Measurements from ENCODE around the gene SGMS1. TPM values are rescaled to one million over a fixed set of nuclear protein-coding genes. Genes with fewer than 3 reads are reported as not detected.

The SGMS1 gene
- total RNA-seq, 4 donors from 2014 or later: 153 to 235 (median 186) TPM

DNA sequence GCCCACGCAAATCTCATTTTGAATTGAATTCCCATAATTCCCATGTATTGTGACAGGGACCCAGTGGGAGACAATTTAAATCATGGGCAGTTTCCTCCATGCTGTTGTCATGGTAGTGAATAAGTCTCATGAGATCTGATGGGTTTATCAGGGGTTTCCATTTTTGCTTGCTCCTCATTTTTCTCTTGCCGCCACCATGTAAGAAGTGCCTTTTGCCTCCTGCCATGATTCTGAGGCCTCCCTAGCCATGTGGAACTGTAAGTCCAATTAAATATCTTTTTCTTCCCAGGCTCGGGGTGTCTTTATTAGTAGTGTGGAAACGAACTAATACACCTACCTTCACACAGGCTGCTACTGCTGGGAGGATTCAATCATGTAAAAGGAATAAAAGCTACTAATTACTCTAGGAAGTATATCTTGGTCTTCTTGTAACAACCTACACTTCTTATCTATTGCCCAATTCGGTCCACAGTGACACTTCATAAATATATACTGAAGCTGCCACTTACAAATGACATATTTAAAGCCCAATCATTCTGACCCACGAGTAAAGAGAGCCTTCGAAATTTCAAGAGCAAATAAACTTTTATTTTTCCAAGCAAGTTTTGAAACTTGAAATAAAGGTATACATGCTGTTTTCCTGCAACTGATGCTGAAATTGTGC, 272.1 kb downstream of the SGMS1 start:
- TF ChIP-seq, protein P1, sequence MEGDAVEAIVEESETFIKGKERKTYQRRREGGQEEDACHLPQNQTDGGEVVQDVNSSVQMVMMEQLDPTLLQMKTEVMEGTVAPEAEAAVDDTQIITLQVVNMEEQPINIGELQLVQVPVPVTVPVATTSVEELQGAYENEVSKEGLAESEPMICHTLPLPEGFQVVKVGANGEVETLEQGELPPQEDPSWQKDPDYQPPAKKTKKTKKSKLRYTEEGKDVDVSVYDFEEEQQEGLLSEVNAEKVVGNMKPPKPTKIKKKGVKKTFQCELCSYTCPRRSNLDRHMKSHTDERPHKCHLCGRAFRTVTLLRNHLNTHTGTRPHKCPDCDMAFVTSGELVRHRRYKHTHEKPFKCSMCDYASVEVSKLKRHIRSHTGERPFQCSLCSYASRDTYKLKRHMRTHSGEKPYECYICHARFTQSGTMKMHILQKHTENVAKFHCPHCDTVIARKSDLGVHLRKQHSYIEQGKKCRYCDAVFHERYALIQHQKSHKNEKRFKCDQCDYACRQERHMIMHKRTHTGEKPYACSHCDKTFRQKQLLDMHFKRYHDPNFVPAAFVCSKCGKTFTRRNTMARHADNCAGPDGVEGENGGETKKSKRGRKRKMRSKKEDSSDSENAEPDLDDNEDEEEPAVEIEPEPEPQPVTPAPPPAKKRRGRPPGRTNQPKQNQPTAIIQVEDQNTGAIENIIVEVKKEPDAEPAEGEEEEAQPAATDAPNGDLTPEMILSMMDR (IDR thresholded peaks at IDR 0.05): no peak
- no peak for TF ChIP-seq POLR2A (IDR thresholded peaks at IDR 0.05)
- H3K4me3 ChIP-seq (ENCODE audit: low read depth, poor library complexity, severe bottlenecking): no peak overlapping the region
- DNase-seq (ENCODE audit: low spot score in 2 of 2): no peak
- 89 to 92% methylated on average over 7 of the region's 7 CpGs for WGBS, 2 donors
- intact Hi-C loops (cut with DNase I; ENCODE audit: low total_unique reads): no loop called here

DNA sequence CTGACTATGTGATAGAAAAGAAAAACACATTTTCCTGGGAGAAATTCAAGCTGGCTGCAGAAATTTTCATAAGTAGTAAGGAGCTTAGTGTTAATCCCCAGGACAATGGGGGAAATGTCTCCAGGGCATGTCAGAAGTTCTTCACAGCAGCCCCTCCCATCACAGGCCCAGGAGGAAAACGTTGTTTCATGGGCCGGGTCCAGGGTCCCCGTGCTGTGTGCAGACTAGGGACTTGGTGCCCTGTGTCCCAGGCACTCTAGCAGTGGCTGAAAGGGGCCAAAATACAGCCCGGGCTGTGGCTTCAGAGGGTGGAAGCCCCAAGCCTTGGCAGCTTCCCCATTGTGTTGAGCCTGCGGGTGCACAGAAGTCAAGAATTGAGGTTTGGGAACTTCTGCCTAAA, 273.4 kb downstream of the SGMS1 start:
- no peak for TF ChIP-seq POLR2A (IDR thresholded peaks at IDR 0.05)
- TF ChIP-seq, protein P1 (IDR thresholded peaks at IDR 0.05): no peak
- no peak overlapping the region for H3K4me3 ChIP-seq (ENCODE audit: low read depth, poor library complexity, severe bottlenecking)
- 83 to 95% methylated on average over 5 of the region's 5 CpGs for WGBS, 2 donors
- intact Hi-C loops (cut with DNase I; ENCODE audit: low total_unique reads): no loop called here
- DNase-seq (ENCODE audit: low spot score in 2 of 2): no peak

DNA sequence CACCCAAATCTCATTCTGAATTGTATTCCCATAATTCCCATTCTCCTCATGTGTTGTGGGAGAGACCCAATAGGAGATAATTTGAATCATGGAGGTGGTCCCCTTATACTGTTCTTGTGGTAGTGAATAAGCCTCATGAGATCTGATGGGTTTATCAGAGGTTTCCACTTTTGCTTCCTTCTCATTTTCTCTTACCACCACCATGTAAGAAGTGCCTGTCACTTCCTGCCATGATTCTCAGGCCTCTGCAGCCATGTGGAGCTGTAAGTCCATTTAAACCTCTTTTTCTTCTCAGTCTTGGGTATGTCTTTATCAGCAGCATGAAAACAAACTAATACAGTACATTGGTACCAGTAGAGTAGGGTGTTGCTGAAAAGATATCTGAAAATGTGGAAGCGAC, 274.2 kb downstream of the SGMS1 start:
- H3K4me3 ChIP-seq (ENCODE audit: low read depth, poor library complexity, severe bottlenecking): no peak overlapping the region
- TF ChIP-seq, protein P1 (IDR thresholded peaks at IDR 0.05): no peak
- TF ChIP-seq POLR2A (IDR thresholded peaks at IDR 0.05): no peak
- WGBS, 2 donors: 93 to 100% methylated on average over 1 of the region's 1 CpG
- DNase-seq (ENCODE audit: low spot score in 2 of 2): no peak
- intact Hi-C loops (cut with DNase I; ENCODE audit: low total_unique reads): no loop called here

DNA sequence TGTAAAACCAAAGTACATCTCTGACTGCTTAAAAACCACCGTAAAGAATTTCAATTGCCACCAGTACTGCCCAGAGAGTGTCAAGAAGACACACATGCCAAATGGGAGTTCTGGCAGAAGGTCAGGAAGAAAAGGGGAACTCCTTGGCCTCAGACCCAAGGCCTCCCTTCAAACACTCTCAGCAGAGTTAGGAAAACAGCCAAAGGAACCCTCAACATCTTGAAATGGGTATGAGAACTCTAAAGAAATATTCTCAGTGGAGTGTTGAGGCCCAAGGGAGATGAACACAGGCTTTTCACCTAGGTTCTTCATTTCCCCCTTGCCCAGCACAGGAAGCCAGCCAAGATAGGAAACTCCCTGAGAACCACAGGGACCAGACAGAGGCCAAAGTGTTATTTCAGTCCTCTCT, 276.4 kb downstream of the SGMS1 start:
- no peak overlapping the region for H3K4me3 ChIP-seq (ENCODE audit: low read depth, poor library complexity, severe bottlenecking)
- DNase-seq (ENCODE audit: low spot score in 2 of 2): no peak
- intact Hi-C loops (cut with DNase I; ENCODE audit: low total_unique reads): no loop called here
- TF ChIP-seq, protein P1 (IDR thresholded peaks at IDR 0.05): no peak
- TF ChIP-seq POLR2A (IDR thresholded peaks at IDR 0.05): no peak
- 54 to 56% methylated on average over 1 of the region's 1 CpG for WGBS, 2 donors

DNA sequence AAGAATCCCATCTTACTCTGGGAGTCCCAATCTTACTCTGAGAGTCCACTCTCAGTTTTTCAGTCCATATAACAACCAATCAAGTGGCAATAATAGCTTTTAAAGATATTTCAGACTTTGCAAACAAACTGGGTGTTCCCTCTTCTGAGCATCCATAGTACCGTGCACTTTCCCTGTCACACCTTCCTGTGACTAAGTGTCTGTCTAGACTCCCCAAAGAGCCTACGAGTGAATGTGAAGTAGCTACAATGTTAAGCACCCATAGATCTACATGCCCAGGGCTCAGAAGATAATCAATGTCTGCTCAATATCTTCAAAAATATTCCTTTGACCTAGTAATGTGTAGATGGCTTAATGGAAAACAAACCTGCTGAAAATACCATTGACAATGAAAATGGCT, 276.8 kb downstream of the SGMS1 start:
- no peak overlapping the region for H3K4me3 ChIP-seq (ENCODE audit: low read depth, poor library complexity, severe bottlenecking)
- WGBS, 2 donors: 79 to 84% methylated on average over 2 of the region's 2 CpGs
- intact Hi-C loops (cut with DNase I; ENCODE audit: low total_unique reads): no loop called here
- no peak for DNase-seq (ENCODE audit: low spot score in 2 of 2)
- TF ChIP-seq, protein P1 (IDR thresholded peaks at IDR 0.05): no peak
- no peak for TF ChIP-seq POLR2A (IDR thresholded peaks at IDR 0.05)

DNA sequence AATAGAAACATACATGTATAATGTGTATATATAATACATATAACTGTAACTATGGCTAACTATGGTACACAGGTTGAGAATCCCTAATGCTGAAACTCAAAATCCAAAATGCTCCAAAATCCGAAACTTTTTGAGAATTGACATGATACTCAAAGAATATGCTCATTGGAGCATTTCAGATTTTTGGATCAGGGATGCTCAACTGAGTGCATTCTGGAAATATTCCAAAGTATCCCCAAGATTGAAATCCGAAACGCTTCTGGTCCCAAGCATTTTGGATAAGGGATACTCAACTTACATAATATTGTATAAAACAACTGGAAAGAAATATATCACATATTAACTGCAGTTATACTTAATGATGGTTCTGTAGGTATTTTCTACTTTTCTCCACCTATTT, 278.2 kb downstream of the SGMS1 start:
- no peak for DNase-seq (ENCODE audit: low spot score in 2 of 2)
- intact Hi-C loops (cut with DNase I; ENCODE audit: low total_unique reads): no loop called here
- H3K4me3 ChIP-seq (ENCODE audit: low read depth, poor library complexity, severe bottlenecking): no peak overlapping the region
- WGBS, 2 donors: 84 to 96% methylated on average over 3 of the region's 3 CpGs
- TF ChIP-seq POLR2A (IDR thresholded peaks at IDR 0.05): no peak
- TF ChIP-seq, protein P1 (IDR thresholded peaks at IDR 0.05): no peak
